T-cell (primary cell): Measurements from ENCODE around the gene BAIAP2. TPM values are rescaled to one million over a fixed set of nuclear protein-coding genes. Genes with fewer than 3 reads are reported as not detected.

Experiments used
- ATAC-seq, 4 experiments: fragments of 200-7000 bp in 3 of 4; fragments of 150-1000 bp in 1 of 4; cut with Tn5 transposase; replicated peaks in 1 of 4; 1 replicate in 3 of 4; 2 replicates in 1 of 4; pipeline ENCODE4 v1.10.0; 2021; ENCODE audit warnings: moderate library complexity in 3 of 4, mild to moderate bottlenecking in 2 of 4, moderate number of reproducible peaks in 1 of 4
- CTCF ChIA-PET, 2 donors: fragments of 300-600 bp; sonication (Branson Sonifier 250); formaldehyde crosslinking; loops; one replicate each; lab custom pipeline; 2022; ENCODE audit warnings: antibody characterized with exemption in 2 of 2; lab: Charles Lee
- POLR2A ChIA-PET, 2 donors: fragments of 300-600 bp; sonication (Branson Sonifier 250); formaldehyde crosslinking; loops; one replicate each; lab custom pipeline; 2022; ENCODE audit warnings: antibody characterized with exemption in 2 of 2; lab: Charles Lee
- DNase-seq, 35 experiments: peaks; one replicate each; pipeline versions ENCODE4 v3.0.0 to v3.0.0-alpha.2; 2013 to 2023
- H3K27ac ChIP-seq: one replicate; pipeline ENCODE4 v1.5.1; 2013; ENCODE audit warnings: low read length
- H3K27me3 ChIP-seq, 2 experiments: replicated peaks in 1 of 2; 1 replicate in 1 of 2; 2 replicates in 1 of 2; pipeline versions ENCODE4 v1.6.1 to v1.7.0; 2013; ENCODE audit warnings: low read length in 1 of 2, mixed read lengths in 1 of 2; ENCODE audit not compliant: control insufficient read depth in 2 of 2, insufficient read depth in 2 of 2; ENCODE audit errors: extremely low read depth in 1 of 2
- H3K36me3 ChIP-seq, 2 donors: 1 replicate in 1 of 2; 2 replicates in 1 of 2; pipeline versions ENCODE4 v1.6.1 to v1.7.0; 2013; ENCODE audit warnings: low read length in 1 of 2; ENCODE audit not compliant: control insufficient read depth in 2 of 2, insufficient read depth in 1 of 2; ENCODE audit errors: extremely low read depth in 1 of 2
- H3K4me1 ChIP-seq, 2 experiments: 1 replicate in 1 of 2; 2 replicates in 1 of 2; pipeline versions ENCODE4 v1.6.1 to v1.7.0; 2013; ENCODE audit warnings: low read length in 2 of 2, mixed read lengths in 1 of 2; ENCODE audit not compliant: insufficient read depth in 2 of 2, control insufficient read depth in 1 of 2; ENCODE audit errors: extremely low read depth in 1 of 2
- H3K4me3 ChIP-seq, 2 donors: 1 replicate in 1 of 2; 2 replicates in 1 of 2; pipeline versions ENCODE4 v1.5.1 to v1.7.0; 2013; ENCODE audit warnings: mild to moderate bottlenecking in 2 of 2, low read length in 1 of 2, moderate library complexity in 1 of 2; ENCODE audit not compliant: control insufficient read depth in 1 of 2; ENCODE audit errors: extremely low read depth in 1 of 2
- H3K9me3 ChIP-seq: 2 replicates; pipeline ENCODE4 v1.7.0; 2013
- H3K27ac Mint-ChIP-seq, 2 donors: one replicate each; pipeline ENCODE4 v1.8.0; 2020 to 2021; ENCODE audit warnings: mild to moderate bottlenecking in 2 of 2, mixed read lengths in 2 of 2
- H3K27me3 Mint-ChIP-seq, 2 donors: one replicate each; pipeline ENCODE4 v1.8.0; 2021 to 2022; ENCODE audit warnings: mixed read lengths in 2 of 2
- H3K36me3 Mint-ChIP-seq: one replicate; pipeline ENCODE4 v1.8.0; 2021; ENCODE audit warnings: mixed read lengths
- H3K4me1 Mint-ChIP-seq, 3 donors: one replicate each; pipeline ENCODE4 v1.8.0; 2020 to 2022; ENCODE audit warnings: mixed read lengths in 3 of 3, mild to moderate bottlenecking in 1 of 3
- H3K4me3 Mint-ChIP-seq, 3 donors: one replicate each; pipeline ENCODE4 v1.8.0; 2020 to 2022; ENCODE audit warnings: mild to moderate bottlenecking in 3 of 3, mixed read lengths in 3 of 3, moderate library complexity in 3 of 3
- H3K9me3 Mint-ChIP-seq, 3 donors: one replicate each; pipeline ENCODE4 v1.8.0; 2020 to 2022; ENCODE audit warnings: mixed read lengths in 3 of 3
- WGBS: methylation state at CpG from one replicate; pipeline ENCODE4 v1.1.5; 2013; ENCODE audit warnings: missing lambda C conversion rate; ENCODE audit not compliant: insufficient coverage; 5-methylcytosine and 5-hydroxymethylcytosine counted together
- total RNA-seq, 35 experiments: library from RNA in 6 of 35; stranded (reverse) in 6 of 35; fragments of 120-200 nt in 1 of 35; gene quantifications; one replicate each; pipeline versions ENCODE4 v1.2.1 to v1.2.4 and lab custom pipeline; 2013 to 2026

BAIAP2 gene
- total RNA-seq, 5 donors from 2014 or later (not counting 1 experiment from before 2014, with no cell fraction given), result 6.3 to 12.0 (median 10.1) TPM

GRCh38 chr17:81050645-81051625 lies 16.0 kb downstream of the BAIAP2 start:
- Mint-ChIP-seq H3K36me3 (no peaks in the 10 kb centered on the region), H3K27ac (no peak overlapping the region), H3K4me1 (peaks cover 7 to 18% (median 11%) of the 10 kb centered on the region in 3 donors), H3K4me3 (no peak overlapping the region), H3K9me3 (no peaks in the 10 kb centered on the region), H3K27me3 (no peaks in the 10 kb centered on the region)
- H3K4me3 ChIP-seq, result no peak overlapping the region
- H3K27ac ChIP-seq, result no peak overlapping the region
- ChIA-PET POLR2A (no interaction called here), CTCF (no interaction called here)
- ATAC-seq (no peak), DNase-seq (no peak)
- no peaks in the 10 kb centered on the region for H3K36me3 ChIP-seq
- peaks cover 0 to 24% of the 10 kb centered on the region in 2 experiments for H3K27me3 ChIP-seq
- H3K4me1 ChIP-seq, result peaks cover 5 to 19% of the 10 kb centered on the region in 2 experiments
- no peaks in the 10 kb centered on the region for H3K9me3 ChIP-seq
- WGBS, result 93% methylated on average over 31 of the region's 32 CpGs

GRCh38 chr17:81052199-81052997 lies 17.4 kb downstream of the BAIAP2 start:
- WGBS, result 85% methylated on average over 15 of the region's 31 CpGs
- Histone ChIP-seq H3K9me3 (no peaks in the 10 kb centered on the region), H3K27me3 (peaks cover 0 to 15% of the 10 kb centered on the region in 2 experiments), H3K27ac (no peak overlapping the region), H3K36me3 (no peaks in the 10 kb centered on the region), H3K4me3 (no peak overlapping the region), H3K4me1 (peaks cover 5 to 21% of the 10 kb centered on the region in 2 experiments)
- Mint-ChIP-seq H3K4me3 (no peak overlapping the region), H3K4me1 (peaks cover 7 to 19% (median 11%) of the 10 kb centered on the region in 3 donors), H3K9me3 (no peaks in the 10 kb centered on the region), H3K27ac (no peak overlapping the region), H3K27me3 (no peaks in the 10 kb centered on the region), H3K36me3 (no peaks in the 10 kb centered on the region)
- no peak for DNase-seq
- ChIA-PET CTCF (no interaction called here), POLR2A (no interaction called here)
- ATAC-seq, result no peak

- ChIA-PET CTCF (no interaction called here), POLR2A (no interaction called here)
- no peak for DNase-seq
- peaks cover 0 to 10% of the 10 kb centered on the region in 2 experiments for H3K27me3 ChIP-seq
- no peak overlapping the region for H3K4me3 ChIP-seq
- H3K27ac Mint-ChIP-seq, result no peak overlapping the region
- 88% methylated on average over 30 of the region's 42 CpGs for WGBS
- ATAC-seq, result no peak
- no peaks in the 10 kb centered on the region for H3K36me3 Mint-ChIP-seq
- H3K27me3 Mint-ChIP-seq, result no peaks in the 10 kb centered on the region
- no peaks in the 10 kb centered on the region for H3K36me3 ChIP-seq
- H3K4me3 Mint-ChIP-seq, result no peak overlapping the region
- peaks cover 7 to 25% of the 10 kb centered on the region in 2 experiments for H3K4me1 ChIP-seq
- H3K9me3 ChIP-seq, result no peaks in the 10 kb centered on the region
- no peak overlapping the region for H3K27ac ChIP-seq
- no peaks in the 10 kb centered on the region for H3K9me3 Mint-ChIP-seq
- H3K4me1 Mint-ChIP-seq, result peaks cover 7 to 23% (median 15%) of the 10 kb centered on the region in 3 donors
Measured at GRCh38 chr17:81053041-81053970, 18.4 kb downstream of the BAIAP2 start.

GRCh38 chr17:81054308-81054707 lies 19.4 kb downstream of the BAIAP2 start:
- Mint-ChIP-seq H3K4me3 (no peak overlapping the region), H3K4me1 (peaks cover 4 to 16% (median 12%) of the 10 kb centered on the region in 3 donors), H3K27me3 (no peaks in the 10 kb centered on the region), H3K27ac (no peak overlapping the region), H3K9me3 (no peaks in the 10 kb centered on the region), H3K36me3 (no peaks in the 10 kb centered on the region)
- WGBS, result 68% methylated on average over 8 of the region's 12 CpGs
- CTCF ChIA-PET, result no interaction called here
- DNase-seq, result no peak
- Histone ChIP-seq H3K27me3 (peaks cover 0 to 2% of the 10 kb centered on the region in 2 experiments), H3K9me3 (no peaks in the 10 kb centered on the region), H3K27ac (no peak overlapping the region), H3K4me1 (peaks cover 5 to 19% of the 10 kb centered on the region in 2 experiments), H3K36me3 (no peaks in the 10 kb centered on the region), H3K4me3 (no peak overlapping the region)
- no peak for ATAC-seq
- POLR2A ChIA-PET, result no interaction called here

- Histone ChIP-seq H3K4me1 (peaks cover 2 to 13% of the 10 kb centered on the region in 2 experiments), H3K4me3 (no peak overlapping the region), H3K27me3 (no peaks in the 10 kb centered on the region), H3K27ac (no peak overlapping the region), H3K36me3 (no peaks in the 10 kb centered on the region), H3K9me3 (no peaks in the 10 kb centered on the region)
- ChIA-PET POLR2A (no interaction called here), CTCF (no interaction called here)
- Mint-ChIP-seq H3K4me1 (peaks cover 0 to 11% (median 7%) of the 10 kb centered on the region in 3 donors), H3K4me3 (no peak overlapping the region), H3K9me3 (no peaks in the 10 kb centered on the region), H3K27ac (no peak overlapping the region), H3K36me3 (no peaks in the 10 kb centered on the region), H3K27me3 (no peaks in the 10 kb centered on the region)
- 80% methylated on average over 4 of the region's 17 CpGs for WGBS
- ATAC-seq (no peak), DNase-seq (no peak)
Measured at GRCh38 chr17:81054881-81055370, 20.0 kb downstream of the BAIAP2 start.
